Measurements from ENCODE around the gene ITM2C. TPM values are rescaled to one million over a fixed set of nuclear protein-coding genes. Genes with fewer than 3 reads are reported as not detected.

ITM2C gene
- polyA plus RNA-seq, 1 donor = 836 TPM

GRCh38 chr2:230905448-230906421, 41.0 kb downstream of the ITM2C start:
- no peak for DNase-seq

GRCh38 chr2:230906471-230907230, 41.9 kb downstream of the ITM2C start:
- DNase-seq = no peak

DNA sequence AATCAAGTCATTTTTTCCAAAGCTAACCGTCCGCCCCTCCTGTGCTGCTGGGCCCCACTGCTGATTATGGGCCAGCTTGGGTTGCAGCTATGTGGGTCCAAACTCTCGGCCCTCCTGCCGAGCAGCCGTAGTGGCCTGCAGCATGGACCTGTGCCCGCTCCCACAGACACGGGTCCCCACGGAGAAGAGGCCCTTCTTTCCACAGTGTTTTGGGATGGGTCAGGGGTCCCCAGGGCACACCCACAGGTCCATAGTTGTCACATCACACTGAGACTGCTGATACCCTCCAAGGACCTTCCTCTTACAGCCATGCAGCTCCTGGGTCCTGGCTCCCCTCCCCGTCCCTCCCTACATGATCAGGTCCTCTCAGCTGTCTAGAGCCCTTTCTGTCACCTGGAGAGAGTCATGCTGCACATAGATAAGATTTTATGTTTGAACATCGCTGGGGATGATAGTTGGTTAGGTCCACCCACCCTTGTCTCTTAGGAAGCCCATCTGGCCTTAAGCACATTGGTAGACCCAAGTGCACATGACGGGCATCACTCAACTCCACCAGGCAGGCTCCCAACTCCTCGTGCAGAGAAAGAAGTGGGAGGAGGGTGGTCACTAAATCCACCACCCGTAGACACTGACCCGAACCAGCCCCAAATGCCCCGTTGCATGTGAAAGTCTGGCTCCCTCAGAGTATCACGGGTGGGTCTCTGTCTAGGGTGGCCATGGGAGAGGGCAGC, 42.8 kb downstream of the ITM2C start:
- no peak for DNase-seq

DNA sequence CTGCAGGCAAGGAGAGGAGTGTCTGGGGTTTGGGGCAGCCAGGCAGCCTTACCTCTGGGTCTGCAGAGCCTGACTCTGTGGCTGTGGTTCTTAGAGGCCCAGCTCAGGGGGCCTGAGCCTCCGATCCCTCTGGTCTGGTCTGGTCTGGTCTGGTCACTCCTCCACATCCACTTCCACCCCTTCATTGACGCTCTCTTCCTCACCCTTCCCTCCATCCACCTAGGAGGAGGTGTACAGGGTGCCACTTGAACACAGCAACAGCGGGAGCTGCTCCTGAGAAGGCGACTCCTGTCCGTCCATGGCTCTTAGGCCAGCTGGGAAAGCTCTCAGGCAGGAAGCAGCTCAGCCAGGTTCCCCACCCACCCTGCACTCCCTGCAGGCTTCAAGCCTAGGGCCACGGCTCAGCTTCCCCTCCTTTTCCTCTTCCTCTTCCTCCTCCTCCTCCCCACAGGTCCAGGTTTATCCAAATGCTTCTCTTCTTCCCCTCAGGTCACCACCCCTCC, 43.4 kb downstream of the ITM2C start:
- peak; percentile 42 for DNase-seq

- DNase-seq = peak; percentile 82
These were observed 44.0 kb downstream of the ITM2C start for GRCh38 chr2:230908595-230909191.

DNA sequence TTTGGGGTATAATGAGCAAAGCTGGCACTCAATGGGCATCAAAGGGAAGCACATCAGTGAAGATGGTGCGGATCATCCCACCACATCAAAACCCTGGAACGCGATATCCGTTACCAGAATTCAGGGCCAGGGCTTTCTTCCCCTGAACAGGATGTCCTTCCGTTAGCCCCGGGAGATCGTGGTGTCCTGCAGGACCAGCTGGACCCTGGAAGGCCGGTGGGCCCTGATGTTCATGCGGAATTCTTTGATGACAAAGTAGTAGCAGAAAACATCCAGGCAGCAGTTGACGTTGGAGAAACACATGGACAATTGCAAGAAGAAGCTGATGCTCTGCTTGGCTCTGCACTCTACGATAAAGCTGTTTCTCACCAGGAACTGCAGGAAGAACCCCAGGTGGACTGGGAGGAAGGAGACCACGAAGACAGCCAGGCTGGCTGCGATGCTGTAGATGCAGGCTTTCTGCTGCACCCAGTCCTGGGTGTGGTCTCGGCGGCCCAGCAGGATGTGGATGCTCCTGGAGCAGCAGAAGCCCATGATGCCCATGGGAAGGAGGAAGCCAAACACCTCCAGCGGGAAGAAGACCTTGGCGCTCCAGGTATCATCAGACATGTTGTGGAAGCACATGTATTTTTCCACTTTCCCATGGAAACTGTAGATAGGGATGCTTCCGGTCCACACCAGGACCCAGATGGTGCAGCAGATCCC, 45.3 kb downstream of the ITM2C start:
- no peak for DNase-seq

DNA sequence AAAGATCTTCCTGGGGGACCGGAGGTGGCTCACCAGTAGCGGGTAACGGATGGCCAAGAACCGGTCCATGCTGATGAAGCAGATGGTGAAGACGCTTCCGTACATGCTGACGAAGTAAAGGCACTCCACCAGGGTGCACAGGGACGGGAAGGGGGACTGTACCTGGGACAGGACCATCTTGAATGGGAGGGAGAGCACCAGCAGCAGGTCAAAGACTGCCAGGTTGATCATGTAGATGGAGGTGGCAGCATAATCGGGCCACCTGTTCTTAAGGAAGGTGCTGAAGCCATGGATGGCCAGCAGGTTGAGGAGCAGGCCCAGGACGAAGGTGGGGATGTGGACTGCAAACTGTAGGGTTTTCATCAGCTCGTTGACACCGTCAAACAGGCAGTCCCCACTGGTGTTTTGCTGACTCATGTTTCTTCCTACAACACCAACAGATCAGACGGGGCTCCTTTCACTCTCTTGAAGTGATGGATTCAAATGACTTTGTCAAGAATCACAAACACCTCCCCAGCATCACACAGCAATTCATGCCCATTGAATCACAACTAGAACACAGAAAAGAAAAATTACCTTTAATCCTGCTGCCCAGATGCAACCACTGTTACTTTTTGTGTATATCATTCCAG, 45.9 kb downstream of the ITM2C start:
- no peak for DNase-seq

DNA sequence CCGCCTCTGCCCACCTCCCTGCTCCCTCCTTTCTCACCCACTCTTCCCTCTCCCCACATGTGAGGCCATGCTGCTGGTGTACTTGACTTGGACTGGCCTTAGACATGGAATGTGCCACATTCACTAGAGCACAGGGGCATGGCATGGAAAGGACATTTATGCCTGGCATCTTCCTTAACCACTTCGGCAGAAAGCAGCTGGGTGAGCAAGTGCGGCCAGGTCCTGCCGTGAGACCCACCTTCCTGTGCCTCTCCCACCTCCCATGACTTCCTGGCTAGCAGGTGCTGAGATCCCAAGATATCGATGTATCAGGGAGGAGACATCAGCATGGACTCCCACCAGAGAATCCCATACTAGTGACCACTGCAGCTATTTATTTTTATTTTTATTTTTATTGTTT, 47.3 kb downstream of the ITM2C start:
- no peak for DNase-seq

- DNase-seq = no peak
These were observed 48.0 kb downstream of the ITM2C start for GRCh38 chr2:230912724-230913123.

- DNase-seq = no peak
These were observed 48.8 kb downstream of the ITM2C start for GRCh38 chr2:230913406-230914143.

DNA sequence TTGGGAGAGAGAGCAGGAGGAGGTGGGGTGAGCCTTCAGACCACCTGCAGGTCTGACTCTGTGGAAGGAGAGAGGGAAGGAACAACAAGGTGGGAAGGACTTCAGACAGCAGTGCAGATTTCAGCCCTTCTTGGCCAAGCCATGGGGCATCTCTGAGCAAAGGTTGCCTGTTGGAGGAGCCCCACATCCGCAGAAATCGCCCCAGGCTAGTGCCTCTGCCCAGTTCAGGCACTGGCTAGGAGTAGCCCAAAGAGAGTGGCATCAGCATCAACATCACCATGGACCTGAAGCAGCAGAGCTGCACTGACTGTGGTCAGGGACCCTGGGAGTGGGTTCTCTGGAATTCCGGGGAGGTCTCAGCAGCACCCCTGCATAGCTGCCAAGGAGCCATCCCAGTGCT, 50.1 kb downstream of the ITM2C start:
- DNase-seq = no peak

DNA sequence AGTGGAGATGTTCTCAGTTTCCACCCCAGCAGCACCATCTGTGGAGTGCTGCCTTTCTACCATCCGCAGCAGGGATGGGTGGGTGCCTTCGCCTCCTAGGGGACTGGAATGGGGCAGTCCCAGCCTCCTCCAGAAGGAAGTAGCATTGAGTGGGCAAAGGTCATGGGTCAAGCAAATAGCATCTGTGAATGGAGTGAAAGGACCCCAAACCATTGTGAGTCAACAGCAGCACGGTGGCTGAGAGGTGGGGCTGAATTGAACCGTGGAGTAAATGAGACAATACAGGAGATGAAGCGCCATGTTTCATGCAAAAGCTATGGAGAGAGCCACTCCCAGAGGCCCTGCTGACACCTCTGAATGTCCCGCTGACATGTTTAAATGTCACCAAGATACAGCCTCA, 50.6 kb downstream of the ITM2C start:
- no peak for DNase-seq

- DNase-seq = no peak
These were observed 51.5 kb downstream of the ITM2C start for GRCh38 chr2:230916218-230916617.

- no peak for DNase-seq
These were observed 54.5 kb downstream of the ITM2C start for GRCh38 chr2:230919240-230919639.

DNA sequence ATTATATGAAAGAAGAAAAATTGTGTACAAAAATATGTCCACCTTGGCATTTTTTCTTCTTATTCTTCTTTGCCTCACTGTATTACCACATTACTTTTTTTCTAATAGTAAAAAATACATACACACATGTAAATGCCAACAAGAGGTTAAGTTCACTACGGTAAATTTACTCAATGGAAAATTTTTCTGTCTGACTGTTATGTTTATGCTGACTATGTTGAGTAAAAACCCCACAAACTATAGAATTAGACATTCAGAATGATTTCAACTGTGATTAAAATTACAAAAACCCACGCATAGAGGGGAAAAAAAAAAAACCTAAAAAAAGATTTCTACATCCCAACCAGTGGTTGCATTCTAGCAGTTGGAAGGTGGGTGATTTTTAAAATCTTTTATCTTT, 54.9 kb downstream of the ITM2C start:
- no peak for DNase-seq

- no peak for DNase-seq
These were observed 55.4 kb downstream of the ITM2C start for GRCh38 chr2:230920167-230920566.

- DNase-seq = no peak
These were observed 57.3 kb downstream of the ITM2C start for GRCh38 chr2:230921806-230922595.

DNA sequence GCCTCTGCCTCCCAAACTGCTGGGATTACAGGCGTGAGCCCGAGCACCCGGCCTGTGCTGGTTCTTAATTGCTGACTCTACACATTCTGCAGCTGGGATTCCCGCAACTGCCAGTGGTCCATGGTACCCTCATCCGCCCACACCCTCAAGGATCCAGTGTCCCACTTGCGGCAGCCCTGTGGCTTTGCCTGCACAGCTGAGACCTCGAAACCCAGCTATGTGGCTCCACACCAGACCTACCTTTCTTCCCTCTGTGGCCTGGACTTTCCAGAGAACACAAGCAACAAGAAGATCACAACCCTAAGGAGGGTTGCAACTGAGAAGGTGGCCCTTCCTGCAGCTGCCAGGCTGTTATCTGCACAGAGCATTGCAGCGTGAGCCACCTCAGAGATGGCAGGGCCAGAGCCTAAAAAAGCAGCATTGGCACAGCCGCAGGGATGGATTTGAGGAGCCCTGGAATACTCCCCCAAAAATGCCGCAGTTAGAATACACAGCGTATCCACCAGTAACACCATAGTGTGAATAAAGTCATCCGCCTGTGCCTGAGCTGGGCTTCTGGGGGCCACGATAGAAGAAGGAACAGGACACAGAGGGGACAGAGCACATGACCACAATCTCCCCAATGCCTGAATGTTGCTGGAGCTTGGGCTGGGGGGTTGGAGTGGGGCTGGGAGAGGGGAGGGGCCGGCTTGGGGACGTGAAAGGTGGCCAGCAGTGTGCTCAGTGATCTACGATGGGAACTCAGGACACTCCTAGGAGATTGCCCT, 58.4 kb downstream of the ITM2C start:
- DNase-seq = no peak

Data from left kidney (tissue), 2 donors.